Measurements from ENCODE around the gene ZBTB16.

The ZBTB16 gene

DNA sequence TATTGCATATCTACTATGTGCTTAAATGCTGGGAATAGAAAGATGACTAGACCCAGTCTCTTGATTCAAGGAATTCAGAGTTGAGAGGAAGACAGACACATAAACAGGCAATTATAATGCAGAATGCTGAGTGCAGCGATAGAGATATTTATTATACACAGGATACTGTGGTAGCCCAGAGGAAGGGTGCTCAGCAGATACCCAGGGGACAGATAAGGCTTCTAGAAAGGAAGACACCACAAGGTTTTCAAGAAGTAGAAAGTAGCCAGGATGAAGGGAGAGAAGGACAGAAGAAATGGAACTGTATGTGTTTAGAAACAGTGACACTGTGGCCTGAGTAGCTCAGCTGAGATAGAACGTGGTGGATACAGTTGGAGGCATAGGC is 157.3 kb downstream of the ZBTB16 start:
- FAIRE-seq: no peak

DNA sequence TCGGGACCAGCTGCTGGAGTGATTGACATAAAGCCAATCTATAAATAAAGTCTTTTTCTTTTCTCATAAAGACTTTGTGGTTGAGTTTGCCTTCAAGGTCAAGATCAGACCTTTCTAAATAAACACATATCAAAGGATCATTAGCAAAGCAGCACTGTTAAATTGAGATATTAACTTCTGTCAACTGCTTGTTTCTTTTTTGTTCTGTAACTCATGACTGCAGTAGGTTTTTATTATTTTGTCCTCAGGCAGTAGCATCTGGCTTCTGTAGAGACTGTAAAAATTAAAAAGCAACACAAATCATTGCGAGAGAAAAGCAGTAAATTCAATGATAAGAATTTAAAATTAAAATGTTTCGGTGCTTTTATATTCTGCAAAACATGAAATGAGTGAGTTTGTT is 159.0 kb downstream of the ZBTB16 start:
- no peak for FAIRE-seq

- no peak for FAIRE-seq
Measured at GRCh38 chr11:114219559-114220349, 160.2 kb downstream of the ZBTB16 start.

DNA sequence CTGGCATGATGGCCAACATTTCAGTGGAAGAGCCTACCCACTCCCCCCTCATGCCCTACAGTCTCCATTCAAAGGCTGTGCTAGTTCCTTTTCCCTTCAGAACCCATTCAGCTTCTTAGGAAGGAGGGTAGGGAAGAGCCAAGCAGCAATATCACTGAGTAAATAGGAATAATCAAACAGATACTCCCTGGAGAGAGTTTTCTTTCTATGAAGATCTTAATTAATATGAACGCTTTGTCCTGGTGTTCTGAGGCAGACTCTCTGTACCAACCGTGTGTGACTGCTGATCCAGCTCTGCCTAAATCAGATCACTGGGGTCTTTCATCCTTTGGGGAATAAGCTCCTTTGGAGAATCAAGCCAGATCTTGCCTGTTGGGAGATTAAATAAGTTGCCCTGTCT is 161.5 kb downstream of the ZBTB16 start:
- no peak for FAIRE-seq

DNA sequence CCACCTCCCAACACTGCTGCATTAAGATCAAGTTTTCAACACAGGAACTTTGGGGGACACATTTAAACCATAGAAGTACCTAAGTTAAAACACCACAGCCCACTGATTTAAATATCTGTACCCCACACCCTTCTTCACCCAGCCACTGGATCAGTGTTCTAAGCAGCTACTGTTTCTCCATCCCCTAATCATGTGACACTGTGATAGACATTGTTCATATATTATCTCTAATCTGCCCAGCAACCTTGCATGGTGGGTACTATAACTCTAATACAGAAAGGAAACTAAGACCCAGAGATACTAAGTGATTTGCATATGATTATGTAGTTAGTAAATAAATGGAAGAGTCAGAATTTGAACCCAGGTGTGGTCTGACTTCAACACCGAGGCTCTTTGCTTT is 166.2 kb downstream of the ZBTB16 start:
- FAIRE-seq: no peak

- FAIRE-seq: no peak
Measured at GRCh38 chr11:114226356-114226755, 166.8 kb downstream of the ZBTB16 start.

- FAIRE-seq: no peak
Measured at GRCh38 chr11:114228435-114229411, 169.2 kb downstream of the ZBTB16 start.

GRCh38 chr11:114230031-114230704 is 170.7 kb downstream of the ZBTB16 start:
- FAIRE-seq: no peak

GRCh38 chr11:114232400-114233059 is 173.0 kb downstream of the ZBTB16 start:
- FAIRE-seq: no peak

DNA sequence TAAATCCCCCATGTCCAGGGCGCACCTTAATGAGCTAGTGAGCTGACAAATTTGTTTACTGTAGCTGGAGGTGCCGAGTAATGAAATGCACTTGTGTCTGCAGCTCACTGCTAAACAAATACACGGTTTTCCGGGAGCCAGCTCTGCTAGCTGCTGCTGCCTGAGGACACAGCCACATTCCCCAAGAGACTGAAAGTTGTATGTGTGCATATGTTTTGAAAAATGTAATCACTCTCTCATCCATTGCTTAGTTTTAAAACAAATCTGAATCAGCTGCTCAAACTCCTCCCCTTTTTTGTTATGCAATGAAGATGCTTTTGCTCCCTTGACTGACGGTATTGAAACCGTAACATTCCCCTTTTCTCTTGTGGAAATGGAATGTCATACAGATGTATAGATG is 174.2 kb downstream of the ZBTB16 start:
- peak; percentile 5 for FAIRE-seq

- FAIRE-seq: no peak
Measured at GRCh38 chr11:114236829-114237228, 177.3 kb downstream of the ZBTB16 start.

DNA sequence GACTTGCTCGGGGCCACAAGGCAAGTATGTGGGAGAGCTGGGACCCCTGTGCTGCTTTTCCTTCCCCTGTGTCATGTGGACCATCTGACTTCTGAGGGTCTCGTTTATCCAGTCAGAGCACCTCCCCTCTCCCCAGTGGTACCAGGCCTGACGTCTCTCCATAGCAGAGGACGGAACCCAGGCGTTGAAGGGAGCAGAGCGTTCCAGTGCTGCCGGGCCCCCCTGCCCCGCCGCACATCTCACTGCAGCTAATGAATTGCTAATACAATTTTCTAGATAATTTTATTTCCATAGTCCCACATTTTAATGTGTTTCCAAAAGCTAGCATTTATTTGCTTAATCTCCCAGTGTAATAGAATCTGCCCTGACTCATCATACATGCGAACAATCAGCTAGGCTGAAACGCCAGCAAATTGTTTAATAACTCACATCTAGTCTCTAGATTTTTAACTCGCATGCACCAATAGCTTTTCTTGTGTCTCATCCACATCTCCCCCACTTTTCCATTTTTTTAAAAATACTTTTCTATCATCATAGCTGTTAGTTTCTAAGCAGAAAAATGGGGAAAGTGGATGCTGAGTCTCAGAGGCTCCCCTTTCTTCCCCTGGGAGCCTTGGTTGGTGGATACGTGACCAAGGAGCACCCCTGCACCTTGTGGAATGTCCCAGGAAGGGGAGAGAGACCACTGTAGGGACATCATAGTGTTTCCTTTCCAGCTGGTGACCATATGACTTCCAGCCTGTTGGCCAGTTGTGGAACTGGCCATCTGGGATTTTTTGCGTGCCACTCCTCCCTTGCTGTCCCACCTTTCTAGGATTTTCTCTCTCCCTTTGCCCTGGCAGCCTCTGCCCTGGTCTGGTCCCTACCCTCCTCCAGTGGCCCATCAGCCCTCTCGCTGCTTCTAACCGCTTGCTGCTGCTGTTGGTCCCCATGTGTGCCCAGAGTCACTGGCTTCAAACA is 178.1 kb downstream of the ZBTB16 start:
- FAIRE-seq: no peak

- FAIRE-seq: no peak
Measured at GRCh38 chr11:114239753-114240161, 180.2 kb downstream of the ZBTB16 start.

DNA sequence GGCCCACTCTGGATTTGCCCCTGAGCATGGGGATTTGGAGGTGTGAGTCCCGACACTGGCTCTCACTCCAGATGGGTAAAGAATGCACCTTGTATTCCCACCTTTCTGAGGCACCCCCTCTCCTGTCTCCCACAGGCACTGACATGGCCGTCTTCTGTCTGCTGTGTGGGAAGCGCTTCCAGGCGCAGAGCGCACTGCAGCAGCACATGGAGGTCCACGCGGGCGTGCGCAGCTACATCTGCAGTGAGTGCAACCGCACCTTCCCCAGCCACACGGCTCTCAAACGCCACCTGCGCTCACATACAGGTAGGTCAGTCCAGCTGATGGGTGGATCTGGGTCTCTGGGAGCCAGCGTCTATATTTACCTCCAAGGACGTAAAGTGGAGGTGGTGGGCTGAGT is 182.5 kb downstream of the ZBTB16 start:
- no peak for FAIRE-seq

GRCh38 chr11:114243461-114244372 is 184.2 kb downstream of the ZBTB16 start:
- FAIRE-seq: no peak

GRCh38 chr11:114244726-114245394 is 185.3 kb downstream of the ZBTB16 start:
- FAIRE-seq: no peak

- no peak for FAIRE-seq
Measured at GRCh38 chr11:114246321-114247069, 187.0 kb downstream of the ZBTB16 start.

DNA sequence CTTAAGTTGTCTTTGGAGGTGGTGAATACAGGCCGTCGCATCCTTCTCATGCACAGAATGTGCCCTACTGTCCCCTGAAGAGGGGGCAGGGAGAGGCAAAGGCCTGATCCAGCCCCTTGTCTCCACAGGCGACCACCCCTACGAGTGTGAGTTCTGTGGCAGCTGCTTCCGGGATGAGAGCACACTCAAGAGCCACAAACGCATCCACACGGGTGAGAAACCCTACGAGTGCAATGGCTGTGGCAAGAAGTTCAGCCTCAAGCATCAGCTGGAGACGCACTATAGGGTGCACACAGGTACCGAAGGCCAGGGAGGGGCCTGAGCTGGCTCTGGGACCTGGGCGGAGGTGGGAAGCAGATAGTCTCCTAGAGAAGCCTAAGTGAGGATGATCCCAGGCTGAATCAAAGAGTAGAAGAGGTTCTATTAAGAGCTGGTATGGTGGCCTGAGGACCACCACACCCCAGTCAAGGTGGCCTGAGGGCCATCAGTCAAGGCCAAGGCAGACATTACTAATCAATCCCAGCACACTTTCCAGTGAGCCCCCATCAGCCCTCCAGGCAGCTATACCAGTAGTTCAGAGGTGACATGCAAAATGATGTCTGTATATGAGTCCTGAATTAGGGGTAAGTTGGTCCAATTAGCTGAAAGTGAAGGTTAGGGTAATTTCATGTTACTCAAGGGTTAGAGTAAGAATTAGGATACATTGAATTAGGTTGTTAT is 187.7 kb downstream of the ZBTB16 start:
- no peak for FAIRE-seq

Data from islet of Langerhans (tissue), 1 donor.